Right lobe of liver (tissue), 4 donors: Measurements from ENCODE around the gene FAU.

Experiments used
- CTCF ChIP-seq, 4 donors: fragments of 200-600 bp in 3 of 4; fragments of 450-650 bp in 1 of 4; IDR thresholded peaks; one replicate each; pipeline versions ENCODE4 v1.5.1 to v1.8.0; 2016 to 2022; ENCODE audit warnings: antibody characterized with exemption in 4 of 4, mild to moderate bottlenecking in 2 of 4
- POLR2A ChIP-seq: fragments of 450-650 bp; IDR thresholded peaks from one replicate; pipeline ENCODE4 v1.6.1; 2017; ENCODE audit warnings: antibody characterized with exemption, mild to moderate bottlenecking
- donor health status: DM: no; HTN: no; CAD: no.
- donor health status: DM: no; HTN: no; CAD: no.
- donor health status: DM: no; HTN: yes; CAD: no.

- TF ChIP-seq POLR2A: no peak
- TF ChIP-seq CTCF (IDR thresholded peaks at IDR 0.05): no peak
These were observed 28.8 kb upstream of the FAU start for GRCh38 chr11:65150509-65151299.
